ENCODE results near the gene CTNNA2. TPM values are rescaled to one million over a fixed set of nuclear protein-coding genes. Genes with fewer than 3 reads are reported as not detected.

CTNNA2 gene
- total and polyA plus RNA-seq, 4 donors = 0.01 to 0.37 TPM; not detected in 2

- H3K4me1 ChIP-seq (ENCODE audit: control insufficient read depth in 5 of 5, insufficient read depth in 5 of 5, low read length in 5 of 5) = peaks cover 0 to 9% (median 0%) of the 10 kb centered on the region in 5 donors
- no peak for ATAC-seq (ENCODE audit: insufficient read depth, low FRiP score)
- no peaks in the 10 kb centered on the region for H3K9me3 ChIP-seq (ENCODE audit: control insufficient read depth in 4 of 4, insufficient read depth in 3 of 4, low read length in 3 of 4)
These were observed 946.2 kb downstream of the CTNNA2 start for GRCh38 chr2:80459028-80459427.

GRCh38 chr2:80461505-80462197 is 948.8 kb downstream of the CTNNA2 start:
- TF ChIP-seq CTCF (IDR thresholded peaks at IDR 0.05; ENCODE audit: control extremely low read depth, extremely low read depth) = no peak
- Histone ChIP-seq H3K9me3 (ENCODE audit: control insufficient read depth in 4 of 4, insufficient read depth in 3 of 4, low read length in 3 of 4) (no peaks in the 10 kb centered on the region), H3K27ac (ENCODE audit: low read depth in 1 of 2, low read length in 1 of 2) (no peak overlapping the region), H3K4me1 (ENCODE audit: control insufficient read depth in 5 of 5, insufficient read depth in 5 of 5, low read length in 5 of 5) (no peaks in the 10 kb centered on the region), H3K9ac (ENCODE audit: insufficient read depth in 1 of 2, low read length in 2 of 2) (no peak overlapping the region), H3K4me3 (no peak overlapping the region), H3K27me3 (ENCODE audit: control insufficient read depth in 3 of 3, insufficient read depth in 3 of 3, low read length in 2 of 3) (no peaks in the 10 kb centered on the region), H3K36me3 (ENCODE audit: control insufficient read depth in 4 of 4, insufficient read depth in 4 of 4, low read length in 4 of 4) (no peaks in the 10 kb centered on the region)
- 71 to 81% methylated on average over 3 of the region's 3 CpGs for WGBS, 2 donors
- ATAC-seq (ENCODE audit: insufficient read depth, low FRiP score) (no peak), DNase-seq (no peak)

More at GRCh38 chr2:80459028-80459427, 946.2 kb downstream of the CTNNA2 start:
- TF ChIP-seq CTCF (IDR thresholded peaks at IDR 0.05; ENCODE audit: control extremely low read depth, extremely low read depth) = no peak
- 90 to 93% methylated on average over 5 of the region's 5 CpGs for WGBS, 2 donors
- no peak for DNase-seq
- no peaks in the 10 kb centered on the region for H3K36me3 ChIP-seq (ENCODE audit: control insufficient read depth in 4 of 4, insufficient read depth in 4 of 4, low read length in 4 of 4)
- no peak overlapping the region for H3K27ac ChIP-seq (ENCODE audit: low read depth in 1 of 2, low read length in 1 of 2)
- no peaks in the 10 kb centered on the region for H3K27me3 ChIP-seq (ENCODE audit: control insufficient read depth in 3 of 3, insufficient read depth in 3 of 3, low read length in 2 of 3)
- no peak overlapping the region for H3K4me3 ChIP-seq
- H3K9ac ChIP-seq (ENCODE audit: insufficient read depth in 1 of 2, low read length in 2 of 2) = no peak overlapping the region

- no peaks in the 10 kb centered on the region for H3K4me1 ChIP-seq (ENCODE audit: control insufficient read depth in 5 of 5, insufficient read depth in 5 of 5, low read length in 5 of 5)
- 75 to 78% methylated on average over 8 of the region's 8 CpGs for WGBS, 2 donors
- H3K27ac ChIP-seq (ENCODE audit: low read depth in 1 of 2, low read length in 1 of 2) = no peak overlapping the region
- no peaks in the 10 kb centered on the region for H3K9me3 ChIP-seq (ENCODE audit: control insufficient read depth in 4 of 4, insufficient read depth in 3 of 4, low read length in 3 of 4)
- H3K27me3 ChIP-seq (ENCODE audit: control insufficient read depth in 3 of 3, insufficient read depth in 3 of 3, low read length in 2 of 3) = no peaks in the 10 kb centered on the region
- H3K9ac ChIP-seq (ENCODE audit: insufficient read depth in 1 of 2, low read length in 2 of 2) = no peak overlapping the region
- ATAC-seq (ENCODE audit: insufficient read depth, low FRiP score) (no peak), DNase-seq (no peak)
- TF ChIP-seq CTCF (IDR thresholded peaks at IDR 0.05; ENCODE audit: control extremely low read depth, extremely low read depth) = no peak
- no peak overlapping the region for H3K4me3 ChIP-seq
- no peaks in the 10 kb centered on the region for H3K36me3 ChIP-seq (ENCODE audit: control insufficient read depth in 4 of 4, insufficient read depth in 4 of 4, low read length in 4 of 4)
These were observed 949.8 kb downstream of the CTNNA2 start for GRCh38 chr2:80462654-80463053.

- no peak for ATAC-seq (ENCODE audit: insufficient read depth, low FRiP score)
- DNase-seq = no peak
- H3K36me3 ChIP-seq (ENCODE audit: control insufficient read depth in 4 of 4, insufficient read depth in 4 of 4, low read length in 4 of 4) = no peaks in the 10 kb centered on the region
- no peaks in the 10 kb centered on the region for H3K27me3 ChIP-seq (ENCODE audit: control insufficient read depth in 3 of 3, insufficient read depth in 3 of 3, low read length in 2 of 3)
- no peaks in the 10 kb centered on the region for H3K4me1 ChIP-seq (ENCODE audit: control insufficient read depth in 5 of 5, insufficient read depth in 5 of 5, low read length in 5 of 5)
- TF ChIP-seq CTCF (IDR thresholded peaks at IDR 0.05; ENCODE audit: control extremely low read depth, extremely low read depth) = no peak
- 37 to 85% methylated on average over 1 of the region's 1 CpG for WGBS, 2 donors
- no peaks in the 10 kb centered on the region for H3K9me3 ChIP-seq (ENCODE audit: control insufficient read depth in 4 of 4, insufficient read depth in 3 of 4, low read length in 3 of 4)
- no peak overlapping the region for H3K9ac ChIP-seq (ENCODE audit: insufficient read depth in 1 of 2, low read length in 2 of 2)
- no peak overlapping the region for H3K4me3 ChIP-seq
- H3K27ac ChIP-seq (ENCODE audit: low read depth in 1 of 2, low read length in 1 of 2) = no peak overlapping the region
These were observed 951.4 kb downstream of the CTNNA2 start for GRCh38 chr2:80464275-80464674.
